Spleen (tissue), 7 donors: ENCODE data around the gene ZNF277.

ENCODE experiments used
- CTCF ChIP-seq, 11 experiments: fragments of 200-600 bp in 7 of 11; fragments of 450-650 bp in 4 of 11; sonication (generic) in 4 of 11; IDR thresholded peaks in 8 of 11; conservative IDR thresholded peaks in 3 of 11; 1 replicate in 7 of 11; 2 replicates in 4 of 11; pipeline versions ENCODE4 v1.4.0 to v1.8.0; 2016 to 2021; ENCODE audit warnings: antibody characterized with exemption in 11 of 11, inconsistent platforms in 4 of 11, mild to moderate bottlenecking in 1 of 11
- POLR2A ChIP-seq, 3 donors: fragments of 450-650 bp; IDR thresholded peaks; one replicate each; pipeline ENCODE4 v1.5.1; 2017; ENCODE audit warnings: antibody characterized with exemption in 3 of 3, mild to moderate bottlenecking in 1 of 3
- donor health status: DM: no; HTN: no; CAD: no; lungs with moderate emphysema.
- donor health status: DM: no; HTN: no; CAD: no.
- donor health status: DM: no; HTN: no; CAD: no.

- no peak for TF ChIP-seq POLR2A (IDR thresholded peaks at IDR 0.05)
- TF ChIP-seq CTCF (IDR thresholded peaks at IDR 0.05 in 8 of 11, conservative IDR thresholded peaks at IDR 0.05 in 3 of 11): no peak
Measured at GRCh38 chr7:112366886-112367285, 160.4 kb downstream of the ZNF277 start.
